Gastrocnemius medialis (tissue), 4 donors: ENCODE measurements around the gene ZMYM4.

ENCODE experiments used
- CTCF ChIP-seq, 5 experiments: fragments of 450-650 bp in 3 of 5; fragments of 200-600 bp in 2 of 5; sonication (generic) in 2 of 5; IDR thresholded peaks in 4 of 5; conservative IDR thresholded peaks in 1 of 5; 1 replicate in 4 of 5; 2 replicates in 1 of 5; pipeline ENCODE4 v1.5.1; 2016 to 2019; ENCODE audit warnings: antibody characterized with exemption in 5 of 5, mild to moderate bottlenecking in 3 of 5, moderate library complexity in 3 of 5
- POLR2A ChIP-seq, 2 donors: fragments of 450-650 bp; IDR thresholded peaks; one replicate each; pipeline ENCODE4 v1.6.1; 2017; ENCODE audit warnings: antibody characterized with exemption in 2 of 2, mild to moderate bottlenecking in 2 of 2, moderate library complexity in 2 of 2

GRCh38 chr1:35316264-35316663 is 47.8 kb downstream of the ZMYM4 start:
- no peak for TF ChIP-seq CTCF (IDR thresholded peaks at IDR 0.05 in 4 of 5, conservative IDR thresholded peaks at IDR 0.05 in 1 of 5)
- TF ChIP-seq POLR2A (IDR thresholded peaks at IDR 0.05), result no peak
